MV-4-11 (cell line): ENCODE measurements around the gene PRKCQ.

Source experiments
- DNase-seq: peaks from one replicate; lab custom pipeline; 2025; lab: John Stamatoyannopoulos, UW

PRKCQ gene

GRCh38 chr10:6579904-6580278 is at the start of gene PRKCQ:
TSS of gene PRKCQ (minus strand) at chr10:6580276. CDS start at chr10:6515135, 65,141 bp downstream.
- no peak for DNase-seq

GRCh38 chr10:6625428-6625827 is 45.4 kb upstream of the PRKCQ start:
- no peak for DNase-seq

- DNase-seq = no peak
Observed at GRCh38 chr10:6624392-6624791, 44.3 kb upstream of the PRKCQ start.

- DNase-seq = no peak
Observed at GRCh38 chr10:6622921-6623320, 42.8 kb upstream of the PRKCQ start.

GRCh38 chr10:6621536-6621935 is 41.5 kb upstream of the PRKCQ start:
- no peak for DNase-seq

GRCh38 chr10:6619660-6620059 is 39.6 kb upstream of the PRKCQ start:
- no peak for DNase-seq

GRCh38 chr10:6618340-6618739 is 38.3 kb upstream of the PRKCQ start:
- DNase-seq = no peak

GRCh38 chr10:6617309-6618076 is 37.4 kb upstream of the PRKCQ start:
- DNase-seq = no peak

- DNase-seq = no peak
Observed at GRCh38 chr10:6615971-6616370, 35.9 kb upstream of the PRKCQ start.

- DNase-seq = no peak
Observed at GRCh38 chr10:6612371-6612770, 32.3 kb upstream of the PRKCQ start.

GRCh38 chr10:6610647-6611046 is 30.6 kb upstream of the PRKCQ start:
- DNase-seq = no peak

GRCh38 chr10:6609625-6610024 is 29.5 kb upstream of the PRKCQ start:
- DNase-seq = peak; percentile 49

GRCh38 chr10:6607778-6608177 is 27.7 kb upstream of the PRKCQ start:
- DNase-seq = no peak

GRCh38 chr10:6607182-6607581 is 27.1 kb upstream of the PRKCQ start:
- DNase-seq = no peak

- DNase-seq = no peak
Observed at GRCh38 chr10:6603142-6604125, 23.4 kb upstream of the PRKCQ start.

GRCh38 chr10:6602700-6603084 is 22.6 kb upstream of the PRKCQ start:
- DNase-seq = no peak

GRCh38 chr10:6602026-6602699 is 22.1 kb upstream of the PRKCQ start:
- no peak for DNase-seq

- DNase-seq = no peak
Observed at GRCh38 chr10:6601246-6601805, 21.2 kb upstream of the PRKCQ start.

- peak; percentile 56 for DNase-seq
Observed at GRCh38 chr10:6600224-6600987, 20.3 kb upstream of the PRKCQ start.

GRCh38 chr10:6598679-6599078 is 18.6 kb upstream of the PRKCQ start:
- DNase-seq = no peak

- DNase-seq = no peak
Observed at GRCh38 chr10:6597478-6597877, 17.4 kb upstream of the PRKCQ start.
